SK-MEL-5 (cell line): ENCODE results near the gene PATJ. TPM values are rescaled to one million over a fixed set of nuclear protein-coding genes. Genes with fewer than 3 reads are reported as not detected.
"Not testable (repeated sequence)": the region's sequence is repeated elsewhere in the genome, so short reads cannot be mapped to it uniquely, and the experiment has no call there.

Experiments
- DNase-seq: peaks from one replicate; pipeline ENCODE4 v3.0.0-alpha.2; 2016; ENCODE audit warnings: low read depth, low spot score
- in situ Hi-C: cut with HindIII; loops from 2 replicates; pipeline ENCODE4 v1.10.0; 2016; ENCODE audit warnings: low sequenced_read_pairs, high pct_unique_total_duplicates, low pct_unique_long_range_greater_than_20kb
- total RNA-seq: library from RNA; depleted of rRNA; stranded (reverse); fragments of >200 nt; shearing (Covaris generic); gene quantifications from 2 replicates; pipeline ENCODE4 v1.2.3, GENCODE V29; 2014

PATJ gene
- total RNA-seq, 1 experiment from 2014 or later, result 6.3 TPM

DNA sequence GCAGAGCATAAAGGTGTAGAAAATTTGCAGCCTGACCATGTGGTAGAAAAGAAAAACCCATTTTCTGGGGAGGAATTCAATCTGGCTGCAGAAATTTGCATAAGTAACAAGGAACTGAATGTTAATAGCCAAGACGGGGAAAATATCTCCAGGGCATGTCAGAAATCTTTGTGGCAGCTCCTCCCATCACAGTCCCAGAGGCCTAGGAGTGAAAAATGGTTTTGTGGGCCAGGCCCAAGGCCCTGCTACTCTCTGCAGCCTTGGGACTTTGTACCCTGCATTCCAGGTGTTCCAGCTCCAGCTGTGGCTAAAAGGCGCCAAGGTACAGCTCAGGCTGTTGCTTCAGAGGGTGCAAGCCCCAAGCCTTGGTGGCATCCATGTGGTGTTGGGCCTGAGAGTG lies 152.9 kb downstream of the PATJ start:
- in situ Hi-C loops, result no loop called here

DNA sequence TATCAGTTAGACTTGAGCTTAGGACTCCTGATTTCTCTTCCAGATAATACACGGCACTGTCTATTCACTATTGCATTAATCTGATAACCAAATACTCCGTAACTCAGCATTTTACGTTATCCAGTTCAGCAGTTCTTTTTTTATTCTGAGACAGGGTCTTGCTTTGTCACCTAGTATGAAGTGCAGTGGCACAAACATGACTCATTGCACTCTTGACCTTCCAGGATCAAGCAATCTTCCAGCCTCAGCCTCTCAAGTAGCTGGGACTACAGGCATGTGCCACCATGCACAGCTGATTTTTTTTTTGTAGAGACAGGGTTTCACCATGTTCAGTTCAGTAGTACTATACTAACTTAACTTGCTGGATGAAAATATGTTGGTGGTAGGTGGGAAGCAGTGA lies 156.4 kb downstream of the PATJ start:
- in situ Hi-C loops, result no loop called here
- DNase-seq, result no peak

More for the DNA sequence above, 152.9 kb downstream of the PATJ start:
- no peak for DNase-seq

DNA sequence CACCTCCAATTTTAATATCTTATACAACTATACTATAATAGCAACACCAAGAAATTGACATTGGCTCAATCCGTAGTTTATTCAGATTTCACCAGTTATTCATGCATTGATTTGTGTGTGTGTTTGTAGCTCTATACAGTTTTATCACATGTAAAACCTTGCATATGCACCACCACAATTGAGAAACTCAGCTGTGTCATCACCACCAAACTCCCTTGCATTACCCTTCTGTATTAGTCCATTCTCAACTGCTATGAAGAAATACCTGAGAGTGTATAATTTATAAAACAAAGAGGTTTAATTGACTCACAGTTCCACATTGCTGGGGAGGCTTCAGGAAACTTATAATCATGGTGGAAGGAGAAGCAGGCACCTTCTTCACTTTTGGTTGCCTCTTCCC lies 162.1 kb downstream of the PATJ start:
- DNase-seq, result no peak
- in situ Hi-C loops, result no loop called here

DNA sequence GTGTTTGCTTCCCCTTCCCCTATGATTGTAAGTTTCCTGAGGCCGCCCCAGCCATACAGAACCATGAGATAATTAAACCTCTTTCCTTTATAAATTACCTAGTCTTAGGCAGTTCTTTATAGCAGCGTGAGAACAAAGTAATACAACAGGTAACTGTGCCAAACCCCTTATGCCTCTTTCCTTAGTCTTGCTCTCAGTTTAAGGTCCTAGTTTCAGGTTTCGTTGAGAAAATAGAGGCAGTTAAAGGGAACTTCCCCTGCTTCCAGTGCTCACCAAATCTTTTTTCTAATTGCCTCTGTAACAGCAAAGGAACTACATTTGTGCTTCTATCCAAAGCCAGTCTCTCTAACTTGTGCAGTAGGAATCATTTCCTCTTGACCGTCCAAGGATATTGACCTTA lies 164.8 kb downstream of the PATJ start:
- in situ Hi-C loops, result no loop called here
- no peak for DNase-seq

DNA sequence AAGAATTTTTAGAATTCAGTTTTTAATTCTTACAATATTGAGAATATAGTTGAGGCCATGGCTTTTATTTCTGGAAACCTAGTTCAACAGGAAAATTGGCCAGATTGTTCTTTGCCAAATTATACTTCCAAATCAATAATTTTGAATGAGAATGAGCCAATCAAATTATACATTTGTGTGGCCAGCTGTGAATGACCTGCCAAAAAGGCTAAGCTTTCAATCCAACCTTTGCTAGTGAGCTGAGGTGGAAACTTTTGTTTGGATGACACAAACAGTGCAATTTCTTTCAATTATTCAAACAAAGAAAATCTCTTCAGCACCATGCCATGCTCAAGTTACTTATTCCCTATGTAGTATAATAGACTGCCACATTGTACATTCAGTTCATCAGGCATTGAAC lies 167.8 kb downstream of the PATJ start:
- DNase-seq, result no peak
- in situ Hi-C loops, result no loop called here

DNA sequence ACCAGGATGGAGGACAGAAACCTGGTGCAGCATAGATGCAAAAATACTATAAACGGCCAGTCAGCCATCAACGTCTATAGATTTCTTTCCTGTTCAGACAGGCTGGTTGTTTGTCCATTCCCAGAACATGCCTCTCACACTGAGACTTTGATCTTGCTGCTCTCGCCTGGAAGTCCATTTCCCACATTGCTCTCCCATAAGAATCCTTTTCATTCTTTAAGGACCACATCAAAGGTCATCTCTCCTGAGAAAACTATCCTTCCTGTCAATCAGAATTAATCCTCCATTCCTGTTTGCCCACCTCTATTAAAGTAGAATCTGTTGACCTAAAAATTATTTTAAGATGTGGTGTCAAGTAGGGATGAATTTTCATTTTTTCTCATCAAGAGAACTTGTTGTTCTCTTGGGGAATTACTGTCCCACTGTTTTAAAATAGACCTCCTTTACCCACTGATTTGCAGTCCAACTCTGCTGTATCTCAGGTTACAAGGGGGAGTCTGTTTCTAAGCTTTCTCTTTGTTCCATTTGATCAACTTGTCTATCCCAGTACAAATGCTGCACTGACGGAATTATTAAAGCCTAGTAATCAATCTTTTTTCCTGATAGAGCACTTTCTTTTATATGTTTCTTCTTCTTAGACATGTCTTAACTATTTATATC lies 172.7 kb downstream of the PATJ start:
- peak; percentile 79 for DNase-seq
- in situ Hi-C loops, result no loop called here

DNA sequence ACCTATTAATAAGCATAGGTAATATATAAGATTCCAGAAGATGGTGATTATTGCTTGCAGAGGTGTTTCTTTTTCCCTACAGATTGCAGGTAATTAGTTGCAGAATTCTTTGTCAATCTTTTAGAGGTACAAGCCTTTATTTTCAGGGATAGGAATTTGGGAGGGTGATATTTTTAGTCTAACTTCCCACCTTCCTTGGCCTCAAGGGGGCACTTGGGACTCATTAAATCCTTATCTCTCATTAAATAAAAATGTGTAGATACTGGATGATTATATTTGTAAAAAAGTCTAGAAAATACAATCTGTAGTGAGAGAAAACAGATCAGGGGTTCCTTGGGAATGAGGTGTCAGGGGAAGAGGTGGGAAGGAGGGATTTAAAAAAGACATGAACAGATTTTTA lies 179.2 kb downstream of the PATJ start:
- DNase-seq, result peak; percentile 20
- in situ Hi-C loops, result no loop called here

DNA sequence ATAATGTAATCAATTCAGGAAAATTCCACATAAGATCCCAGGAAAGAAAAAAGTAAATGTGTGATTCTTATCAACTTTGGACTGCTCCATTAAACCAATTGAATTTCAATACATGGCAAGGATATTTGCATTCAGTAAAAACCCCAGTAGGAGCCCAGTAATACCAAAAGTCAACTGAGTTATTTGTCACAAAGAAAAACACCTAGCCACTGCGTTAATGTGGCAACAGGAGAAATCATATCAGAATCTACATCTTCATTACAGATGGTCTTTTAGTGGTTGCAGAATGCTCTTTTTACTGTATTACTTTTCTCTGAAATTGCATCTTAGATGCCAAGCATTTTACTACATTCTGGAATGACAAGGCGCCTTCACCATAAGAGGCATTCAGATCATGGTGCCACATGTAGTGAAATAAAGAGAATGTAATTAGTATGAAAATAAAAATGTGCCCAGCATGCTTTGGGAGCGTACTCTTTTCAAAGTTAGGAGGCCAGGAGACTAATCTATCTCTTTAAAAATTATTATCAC lies 180.7 kb downstream of the PATJ start:
- in situ Hi-C loops, result no loop called here
- no peak for DNase-seq

DNA sequence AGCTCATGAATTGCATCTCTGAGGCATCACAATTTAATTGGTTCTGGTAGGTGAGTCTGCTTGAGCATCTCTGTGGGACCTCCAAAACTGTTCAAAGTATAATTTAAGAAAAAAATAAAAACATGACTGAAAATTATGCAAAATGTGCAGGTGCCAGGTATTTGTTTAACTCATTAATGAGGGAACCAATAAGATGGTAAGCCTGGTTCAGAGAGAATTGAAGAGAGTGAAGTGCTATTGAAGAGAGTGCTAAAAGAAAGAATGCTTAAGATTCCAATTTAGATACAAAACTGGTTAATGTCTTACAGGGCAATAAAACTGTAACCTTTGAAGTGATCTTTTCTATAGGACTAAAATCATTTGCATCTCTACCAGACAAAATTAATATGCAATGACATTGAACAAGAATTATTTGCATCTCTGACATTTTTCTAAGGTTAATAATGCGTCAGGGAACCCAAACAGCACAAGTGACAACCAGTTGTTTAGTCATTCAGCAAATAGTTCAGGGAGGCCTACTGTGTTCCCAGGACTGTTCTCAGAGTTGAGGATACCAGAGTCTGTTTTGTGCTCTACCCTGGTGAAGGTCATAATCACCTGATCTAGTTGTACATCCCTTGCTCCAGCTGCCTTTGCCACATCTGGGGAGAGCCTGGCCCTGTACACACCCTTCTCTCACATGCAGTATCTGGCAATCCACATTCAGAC lies 183.5 kb downstream of the PATJ start:
- in situ Hi-C loops, result no loop called here
- DNase-seq, result no peak

DNA sequence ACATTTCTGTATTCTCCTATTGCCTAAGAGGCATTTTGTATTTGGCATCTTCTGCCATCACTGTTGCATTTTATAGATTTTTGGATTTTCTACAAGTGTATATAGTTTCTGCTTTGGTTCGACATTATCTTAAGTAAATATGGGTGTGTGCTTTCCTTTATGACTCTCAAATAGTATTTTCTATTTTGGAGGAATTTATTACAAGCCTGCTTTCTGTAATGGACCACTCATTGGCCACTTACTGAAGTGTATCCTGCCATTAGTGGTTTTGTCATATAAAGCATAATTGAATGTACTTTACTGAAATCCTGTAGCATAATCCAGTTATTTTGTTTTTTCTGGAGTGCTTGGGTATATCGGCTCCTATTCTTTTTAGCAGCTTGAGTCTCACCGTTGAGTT lies 184.3 kb downstream of the PATJ start:
- no peak for DNase-seq
- in situ Hi-C loops, result no loop called here

DNA sequence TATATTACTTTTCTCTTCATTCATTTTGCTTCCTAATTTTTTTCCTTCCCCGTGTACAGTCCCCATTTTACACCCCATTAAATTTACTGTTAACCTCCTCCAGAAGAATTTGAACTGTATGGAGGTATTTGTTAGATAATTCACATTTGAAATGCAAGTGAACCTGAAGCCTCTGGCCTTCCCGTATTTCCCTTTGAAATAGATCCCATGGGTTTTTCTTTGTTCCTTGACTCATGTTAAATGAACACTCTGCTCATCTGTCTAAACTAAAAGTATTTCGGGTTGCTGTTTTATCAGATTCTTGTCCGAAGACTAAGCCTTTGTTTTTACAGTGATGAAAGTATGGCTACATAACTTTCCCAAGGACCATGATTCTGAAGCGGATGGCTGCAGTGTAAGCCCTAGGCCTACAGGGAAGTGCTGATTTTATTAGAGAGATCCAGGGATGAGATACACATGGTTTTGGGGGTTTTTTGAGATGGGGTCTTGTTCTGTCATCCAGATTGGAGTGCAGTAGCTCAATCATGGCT lies 187.9 kb downstream of the PATJ start:
- in situ Hi-C loops, result no loop called here
- DNase-seq, result no peak

DNA sequence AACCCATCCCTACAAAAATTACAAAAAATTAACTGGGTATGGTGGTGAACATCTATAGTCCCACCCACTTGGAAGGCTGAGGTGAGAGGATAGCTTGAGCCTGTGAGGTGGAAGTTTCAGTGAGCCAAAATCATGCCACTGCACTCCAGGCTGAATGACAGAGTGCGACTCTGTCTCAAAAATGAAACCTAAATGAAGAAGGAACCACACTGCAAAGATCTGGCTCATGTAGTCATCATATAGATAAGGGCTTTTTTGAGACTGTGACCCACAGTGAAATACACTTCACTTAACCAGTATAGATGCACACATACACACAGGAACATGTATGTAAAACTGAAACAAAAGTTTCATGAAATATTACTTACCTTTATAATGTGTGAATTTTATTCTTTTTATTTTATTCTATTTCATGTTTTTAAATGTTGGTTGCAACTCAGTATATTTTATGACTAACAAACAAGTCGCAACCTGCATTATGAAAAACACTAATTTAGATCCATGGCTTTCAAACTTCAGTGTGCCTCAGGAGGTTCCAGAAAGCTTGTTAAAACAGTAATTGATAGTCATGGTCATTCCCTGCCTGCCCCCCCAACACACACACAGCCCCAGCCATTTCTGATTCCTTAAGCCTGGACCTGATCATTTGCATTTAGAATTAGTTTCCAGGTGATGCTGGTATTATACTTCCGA lies 189.5 kb downstream of the PATJ start:
- in situ Hi-C loops, result no loop called here
- DNase-seq, result no peak

DNA sequence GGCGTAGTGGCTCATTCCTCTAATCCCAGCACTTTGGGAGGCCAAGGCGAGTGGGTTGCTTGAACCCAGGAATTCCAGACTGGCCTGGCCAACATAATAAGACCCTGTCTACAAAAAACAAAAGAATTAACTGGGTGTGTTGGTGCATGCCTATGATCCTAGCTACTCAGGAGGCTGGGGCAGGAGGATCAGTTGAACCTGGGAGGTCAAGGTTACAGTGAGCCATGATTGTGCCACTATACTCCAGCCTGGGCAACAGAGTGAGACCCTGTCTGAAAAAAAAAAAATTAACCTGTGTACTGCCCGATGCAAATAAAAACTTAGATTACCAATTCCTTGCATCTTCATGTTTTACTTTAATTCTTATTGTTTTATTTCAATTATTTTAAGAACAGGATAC lies 193.2 kb downstream of the PATJ start:
- no peak for DNase-seq
- in situ Hi-C loops, result no loop called here

DNA sequence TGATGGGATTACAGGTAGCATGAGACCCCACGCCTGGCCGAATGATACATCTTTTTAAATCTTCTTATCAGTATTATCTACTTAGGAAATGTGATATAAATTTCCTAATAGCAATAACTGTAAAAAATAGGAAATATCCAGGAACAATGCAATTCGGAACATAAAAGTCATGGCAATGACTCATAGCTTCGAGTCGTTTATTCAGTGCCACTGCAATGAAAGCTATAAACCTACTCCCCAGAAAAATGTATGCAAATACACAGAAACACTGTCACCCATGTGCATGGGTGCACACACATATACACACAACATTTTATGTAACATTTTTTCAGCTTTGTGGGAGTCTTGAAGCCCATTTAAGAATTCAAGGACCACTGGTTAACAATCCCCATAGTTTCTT lies 194.6 kb downstream of the PATJ start:
- in situ Hi-C loops, result no loop called here
- DNase-seq, result no peak

DNA sequence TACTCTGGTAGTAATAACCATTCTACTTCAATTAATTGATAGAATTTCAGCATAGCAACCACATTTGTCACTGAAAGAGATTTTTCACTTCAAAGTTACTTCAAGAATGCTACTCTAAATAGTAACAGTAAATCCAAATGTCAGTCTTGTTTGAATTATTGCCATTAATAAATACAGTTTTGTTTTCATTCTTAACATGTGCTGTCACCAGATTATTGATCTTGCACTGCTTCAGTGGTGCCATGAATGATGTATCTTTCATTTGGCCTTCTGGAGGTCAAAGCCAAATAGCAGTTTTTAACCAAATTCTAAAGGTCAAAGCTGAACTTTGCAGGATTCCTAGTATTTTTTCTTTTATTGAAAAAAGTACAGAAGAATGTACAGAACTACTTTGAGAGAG lies 199.5 kb downstream of the PATJ start:
- in situ Hi-C loops, result no loop called here
- DNase-seq, result peak; percentile 27

DNA sequence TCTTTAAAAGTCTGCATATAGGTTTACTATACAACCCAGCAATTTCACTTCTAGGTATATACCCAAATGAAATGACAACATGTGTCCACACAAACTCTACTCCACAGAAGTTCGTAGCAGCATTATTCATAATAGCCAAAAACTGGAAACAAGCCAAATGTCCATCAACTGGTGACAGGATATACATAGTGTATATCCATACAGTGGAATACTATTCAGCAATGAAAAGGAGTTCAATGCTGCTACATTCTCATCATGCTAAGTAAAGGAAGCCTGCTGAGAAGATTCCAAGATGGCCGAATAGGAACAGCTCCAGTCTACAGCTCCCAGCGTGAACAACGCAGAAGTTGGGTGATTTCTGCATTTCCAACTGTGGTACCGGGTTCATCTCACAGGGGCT lies 200.6 kb downstream of the PATJ start:
- no peak for DNase-seq
- in situ Hi-C loops, result no loop called here

DNA sequence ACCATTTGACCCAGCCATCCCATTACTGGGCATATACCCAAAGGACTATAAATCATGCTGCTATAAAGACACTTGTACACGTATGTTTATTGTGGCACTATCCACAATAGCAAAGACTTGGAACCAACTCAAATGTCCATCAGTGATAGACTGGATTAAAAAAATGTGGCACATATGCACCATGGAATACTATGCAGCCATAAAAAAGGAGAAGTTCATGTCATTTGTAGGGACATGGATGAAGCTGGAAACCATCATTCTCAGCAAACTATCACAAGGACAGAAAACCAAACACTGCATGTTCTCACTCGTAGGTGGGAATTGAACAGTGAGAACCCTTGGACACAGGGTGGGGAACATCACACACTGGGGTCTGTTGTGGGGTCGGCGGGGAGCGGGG lies 206.4 kb downstream of the PATJ start:
- in situ Hi-C loops, DNase-seq: not testable (repeated sequence)

DNA sequence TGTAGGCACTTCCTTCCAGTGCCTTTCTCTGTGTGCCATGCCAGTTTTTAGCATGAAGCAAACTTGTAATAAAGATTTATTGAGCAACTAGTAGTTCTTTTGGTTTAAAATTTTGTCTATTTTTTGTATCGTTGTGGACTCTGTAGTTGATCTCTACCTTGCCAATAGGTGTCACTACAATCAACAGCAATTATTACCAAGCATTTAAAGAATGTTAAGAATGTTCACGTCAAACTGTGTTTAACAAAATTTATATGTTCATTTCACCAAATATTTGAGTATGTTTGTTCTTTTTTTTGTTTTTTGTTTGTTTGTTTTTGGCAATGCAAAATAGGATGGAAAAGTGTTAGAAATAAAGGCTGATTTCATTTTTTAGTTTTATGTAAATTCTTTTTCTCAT lies 208.1 kb downstream of the PATJ start:
- in situ Hi-C loops, result no loop called here

More for the DNA sequence above, 208.1 kb downstream of the PATJ start:
- peak; percentile 38 for DNase-seq
